GM19468 (cell line): ENCODE data around the gene E2F8.

Experiments
- ATAC-seq: cut with Tn5 transposase; IDR thresholded peaks from one replicate; pipeline ENCODE4 v1.9.1; 2021; ENCODE audit warnings: mild to moderate bottlenecking, moderate library complexity, moderate number of reproducible peaks; ENCODE audit not compliant: unreplicated experiment; ENCODE audit errors: extremely low read depth

E2F8 gene

GRCh38 chr11:19225581-19225980 is 15.2 kb downstream of the E2F8 start:
- ATAC-seq: no peak

- ATAC-seq: no peak
These were observed 15.6 kb downstream of the E2F8 start for GRCh38 chr11:19225123-19225522.

GRCh38 chr11:19220903-19221724 is 19.6 kb downstream of the E2F8 start:
- ATAC-seq: no peak

GRCh38 chr11:19218786-19219460 is 21.8 kb downstream of the E2F8 start:
- ATAC-seq: no peak

GRCh38 chr11:19218216-19218615 is 22.5 kb downstream of the E2F8 start:
- ATAC-seq: no peak

- no peak for ATAC-seq
These were observed 23.9 kb downstream of the E2F8 start for GRCh38 chr11:19216709-19217374.

GRCh38 chr11:19216021-19216420 is 24.7 kb downstream of the E2F8 start:
- ATAC-seq: no peak

GRCh38 chr11:19209617-19210370 is 31.0 kb downstream of the E2F8 start:
- no peak for ATAC-seq

GRCh38 chr11:19208959-19209546 is 31.7 kb downstream of the E2F8 start:
- no peak for ATAC-seq

GRCh38 chr11:19208181-19208580 is 32.6 kb downstream of the E2F8 start:
- ATAC-seq: no peak

- ATAC-seq: no peak
These were observed 35.9 kb downstream of the E2F8 start for GRCh38 chr11:19204836-19205235.

GRCh38 chr11:19201737-19202605 is 38.8 kb downstream of the E2F8 start, which contains the start of gene CSRP3:
Gene CSRP3 (minus strand): TSS chr11:19201983. CDS start chr11:19192448, 9,535 bp downstream.
- ATAC-seq: no peak

GRCh38 chr11:19200410-19201201 is 40.1 kb downstream of the E2F8 start:
- no peak for ATAC-seq

GRCh38 chr11:19199771-19200170 is 41.0 kb downstream of the E2F8 start:
- no peak for ATAC-seq

GRCh38 chr11:19199048-19199447 is 41.7 kb downstream of the E2F8 start:
- no peak for ATAC-seq

GRCh38 chr11:19196432-19196831 is 44.3 kb downstream of the E2F8 start:
- ATAC-seq: no peak

- no peak for ATAC-seq
These were observed 46.0 kb downstream of the E2F8 start for GRCh38 chr11:19194620-19195308.

- ATAC-seq: no peak
These were observed 46.8 kb downstream of the E2F8 start for GRCh38 chr11:19193916-19194315.
